Panc1 (cell line): ENCODE measurements around the gene PIGC.

Experiments used
- CTCF ChIP-seq: fragments of 450-650 bp; IDR thresholded peaks from 2 replicates; pipeline ENCODE4 v1.5.1; 2017; ENCODE audit warnings: mild to moderate bottlenecking
- POLR2AphosphoS5 ChIP-seq: IDR thresholded peaks from 2 replicates; pipeline ENCODE4 v1.6.1; 2012; ENCODE audit warnings: mild to moderate bottlenecking, low read depth, low read length, moderate library complexity
- REST ChIP-seq, 2 experiments: IDR thresholded peaks; 2 replicates each; pipeline ENCODE4 v1.6.1; 2011 to 2012; ENCODE audit warnings: low read depth in 2 of 2, control low read depth in 1 of 2, low read length in 1 of 2, mild to moderate bottlenecking in 1 of 2, moderate library complexity in 1 of 2; ENCODE audit not compliant: insufficient read depth in 1 of 2

GRCh38 chr1:172447641-172448040, 3.8 kb upstream of the PIGC start:
- TF ChIP-seq CTCF, result no peak
- TF ChIP-seq POLR2AphosphoS5, result no peak
- TF ChIP-seq REST (IDR thresholded peaks at IDR 0.05; ENCODE audit: insufficient read depth in 1 of 2, low read depth in 2 of 2, low read length in 1 of 2), result no peak
